ENCODE results near the gene ALDH6A1.
A peak's percentile ranks its signal among the peaks of the same experiment; 100 is the strongest.
"Not testable (repeated sequence)": the region's sequence is repeated elsewhere in the genome, so short reads cannot be mapped to it uniquely, and the experiment has no call there.

The ALDH6A1 gene

GRCh38 chr14:74084277-74085046 lies at the start of gene ALDH6A1, which contains the start of gene LIN52:
Gene ALDH6A1, minus strand, starts transcription at chr14:74084453. Its CDS starts 59 bp downstream, at chr14:74084394.
Gene LIN52, plus strand, starts transcription at chr14:74084956. Its CDS starts 19 bp downstream, at chr14:74084975.
- Histone ChIP-seq H3K9ac (ENCODE audit: low read depth, low read length) (peak within 1 kb of the TSS; percentile 90), H3K9me3 (ENCODE audit: control insufficient read depth, insufficient read depth, low read length) (no peaks in the 10 kb centered on the region), H3K4me1 (ENCODE audit: insufficient read depth, low read length) (0 out of 2 replicates have a peak, but pooled peaks cover 5% of the 10 kb centered on the region), H3K36me3 (ENCODE audit: insufficient read depth, low read length) (no peaks in the 10 kb centered on the region)

GRCh38 chr14:74127634-74128033 lies 43.4 kb upstream of the ALDH6A1 start:
- no peaks in the 10 kb centered on the region for H3K4me1 ChIP-seq (ENCODE audit: insufficient read depth, low read length)
- no peaks in the 10 kb centered on the region for H3K36me3 ChIP-seq (ENCODE audit: insufficient read depth, low read length)
- no peak overlapping the region for H3K9ac ChIP-seq (ENCODE audit: low read depth, low read length)
- no peaks in the 10 kb centered on the region for H3K9me3 ChIP-seq (ENCODE audit: control insufficient read depth, insufficient read depth, low read length)

DNA sequence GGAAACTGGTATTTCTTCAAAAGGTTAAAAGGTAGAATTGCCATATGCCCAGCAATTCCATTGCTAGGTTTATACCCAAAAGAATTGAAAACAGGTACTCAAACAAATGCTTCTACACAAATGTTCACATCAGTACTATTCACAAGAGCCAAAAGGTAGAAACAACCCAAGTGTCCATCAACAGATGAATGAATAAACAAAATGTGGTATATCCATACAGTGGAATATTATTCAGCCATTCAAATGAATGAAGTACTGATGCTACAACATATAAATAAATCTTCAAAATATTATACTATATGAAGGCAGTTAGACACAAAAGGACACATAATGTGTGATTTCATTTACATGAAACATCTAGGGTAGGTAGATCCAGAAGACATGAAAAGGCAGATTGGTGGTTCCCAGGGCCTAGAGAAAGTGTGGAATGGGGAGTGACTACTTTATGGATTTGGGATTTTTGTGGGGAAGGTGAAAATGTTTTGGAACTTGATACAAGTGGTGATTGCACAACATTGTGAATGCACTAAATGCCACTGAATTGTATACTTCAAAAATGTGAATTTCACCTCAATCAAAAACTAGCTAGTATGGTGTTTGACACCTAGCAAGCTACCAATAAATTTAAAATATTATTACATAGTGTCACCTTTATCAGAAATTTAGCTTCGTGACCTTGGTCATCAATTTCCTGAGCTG lies 42.2 kb upstream of the ALDH6A1 start:
- no peaks in the 10 kb centered on the region for H3K9me3 ChIP-seq (ENCODE audit: control insufficient read depth, insufficient read depth, low read length)
- H3K4me1 ChIP-seq (ENCODE audit: insufficient read depth, low read length), result no peaks in the 10 kb centered on the region
- H3K9ac ChIP-seq (ENCODE audit: low read depth, low read length), result no peak overlapping the region
- no peaks in the 10 kb centered on the region for H3K36me3 ChIP-seq (ENCODE audit: insufficient read depth, low read length)

GRCh38 chr14:74125487-74125886 lies 41.2 kb upstream of the ALDH6A1 start:
- H3K36me3 ChIP-seq (ENCODE audit: insufficient read depth, low read length); H3K9me3 ChIP-seq (ENCODE audit: control insufficient read depth, insufficient read depth, low read length); H3K4me1 ChIP-seq (ENCODE audit: insufficient read depth, low read length); H3K9ac ChIP-seq (ENCODE audit: low read depth, low read length): not testable (repeated sequence)

DNA sequence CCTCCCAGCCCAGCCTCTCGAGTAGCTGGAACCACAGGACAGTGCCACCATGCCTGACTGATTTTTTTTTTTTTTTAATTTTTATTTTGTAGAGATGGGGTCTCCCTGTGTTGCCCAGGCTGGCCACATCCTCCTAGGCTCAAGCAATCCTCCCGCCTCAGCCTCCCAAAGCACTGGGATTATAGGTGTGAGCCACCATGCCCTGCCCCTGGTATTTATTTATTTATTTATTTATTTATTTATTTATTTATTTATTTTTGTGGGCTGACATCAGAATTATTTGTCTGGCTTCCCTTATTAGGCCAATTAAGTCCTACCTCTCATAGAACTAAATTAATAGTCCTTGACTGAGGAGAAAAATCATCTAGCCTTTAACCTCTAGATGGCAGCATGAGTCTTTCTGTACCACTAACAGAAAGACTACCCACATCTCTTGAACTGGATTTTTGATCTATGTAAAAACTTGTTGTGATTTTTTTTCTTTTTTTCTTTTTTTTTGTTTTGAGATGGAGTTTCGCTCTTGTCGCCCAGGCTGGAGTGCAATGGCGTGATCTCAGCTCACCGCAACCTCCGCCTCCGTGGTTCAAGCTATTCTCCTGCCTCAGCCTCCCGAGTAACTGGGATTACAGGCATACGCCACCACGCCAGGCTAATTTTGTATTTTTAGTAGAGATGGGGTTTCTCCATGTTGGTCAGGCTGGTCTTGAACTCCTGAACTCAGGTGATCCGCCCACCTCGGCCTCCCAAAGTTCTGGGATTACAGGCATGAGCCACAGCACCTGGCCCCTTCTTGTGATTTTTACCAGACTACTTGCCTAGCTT lies 27.4 kb upstream of the ALDH6A1 start:
- H3K9ac ChIP-seq (ENCODE audit: low read depth, low read length); H3K4me1 ChIP-seq (ENCODE audit: insufficient read depth, low read length); H3K36me3 ChIP-seq (ENCODE audit: insufficient read depth, low read length); H3K9me3 ChIP-seq (ENCODE audit: control insufficient read depth, insufficient read depth, low read length): not testable (repeated sequence)

DNA sequence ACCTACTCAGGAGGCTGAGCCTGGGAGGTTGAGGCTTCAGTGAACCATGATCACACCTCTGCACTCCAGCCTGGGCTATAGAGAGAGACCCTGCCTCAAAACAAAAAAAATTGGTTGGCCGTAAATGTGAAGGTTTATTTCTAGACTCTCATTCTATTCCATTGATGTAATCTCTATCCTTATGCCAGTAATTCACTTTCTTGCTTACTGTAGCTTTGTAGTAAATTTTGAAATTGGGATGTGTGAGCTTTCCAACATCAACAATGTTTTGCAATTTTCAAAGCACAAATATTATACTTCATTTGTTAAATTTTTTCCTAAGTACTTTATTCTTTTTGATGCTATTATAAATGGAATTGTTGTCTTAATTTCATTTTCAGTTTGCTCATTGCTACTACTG lies 25.1 kb upstream of the ALDH6A1 start:
- H3K9ac ChIP-seq (ENCODE audit: low read depth, low read length), result no peak overlapping the region
- H3K9me3 ChIP-seq (ENCODE audit: control insufficient read depth, insufficient read depth, low read length), result no peaks in the 10 kb centered on the region
- no peaks in the 10 kb centered on the region for H3K4me1 ChIP-seq (ENCODE audit: insufficient read depth, low read length)
- H3K36me3 ChIP-seq (ENCODE audit: insufficient read depth, low read length), result no peaks in the 10 kb centered on the region

GRCh38 chr14:74105381-74105780 lies 21.1 kb upstream of the ALDH6A1 start:
- Histone ChIP-seq H3K9ac (ENCODE audit: low read depth, low read length) (no peak overlapping the region), H3K4me1 (ENCODE audit: insufficient read depth, low read length) (no peaks in the 10 kb centered on the region), H3K36me3 (ENCODE audit: insufficient read depth, low read length) (peaks cover 8% of the 10 kb centered on the region; the same call in 1 of the 2 replicates), H3K9me3 (ENCODE audit: control insufficient read depth, insufficient read depth, low read length) (no peaks in the 10 kb centered on the region)

DNA sequence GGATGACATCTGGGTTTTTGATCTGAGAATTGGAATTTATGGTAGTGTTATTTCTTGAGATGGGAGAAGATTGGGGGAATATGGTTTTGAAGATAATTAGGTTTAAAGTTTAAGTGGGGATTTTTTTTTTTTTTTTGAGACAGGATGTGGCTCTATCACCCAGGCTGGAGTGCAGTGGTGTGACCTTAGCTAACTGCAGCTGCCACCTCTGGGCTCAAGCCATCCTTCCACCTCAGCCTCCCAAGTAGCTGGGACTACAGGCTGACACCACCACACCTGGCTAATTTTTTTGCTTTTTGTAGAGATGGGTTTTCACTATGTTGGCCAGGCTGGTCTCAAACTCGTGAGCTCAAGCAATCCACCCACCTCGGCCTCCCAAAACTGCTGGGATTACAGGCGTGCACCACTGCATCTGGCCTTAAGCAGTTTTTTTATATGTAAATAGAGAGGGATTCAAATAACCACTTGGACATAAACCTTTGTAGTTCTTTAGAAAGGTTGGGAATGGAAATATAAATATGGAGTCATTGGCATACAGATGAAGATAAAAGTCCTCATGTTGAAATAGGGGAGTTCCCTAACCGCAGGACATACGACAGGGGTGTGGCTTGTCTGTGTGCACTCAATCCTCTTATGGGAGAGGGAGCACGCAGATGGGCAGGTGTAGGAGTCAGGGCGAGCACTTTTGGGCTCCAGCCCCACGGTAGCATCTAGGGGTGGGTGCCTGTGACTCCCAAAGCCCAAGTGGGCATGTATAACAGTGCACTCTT lies 5.2 kb upstream of the ALDH6A1 start:
- Histone ChIP-seq H3K36me3 (ENCODE audit: insufficient read depth, low read length) (no peaks in the 10 kb centered on the region), H3K9me3 (ENCODE audit: control insufficient read depth, insufficient read depth, low read length) (no peaks in the 10 kb centered on the region), H3K4me1 (ENCODE audit: insufficient read depth, low read length) (0 out of 2 replicates have a peak, but pooled peaks cover 5% of the 10 kb centered on the region), H3K9ac (ENCODE audit: low read depth, low read length) (no peak overlapping the region)

DNA sequence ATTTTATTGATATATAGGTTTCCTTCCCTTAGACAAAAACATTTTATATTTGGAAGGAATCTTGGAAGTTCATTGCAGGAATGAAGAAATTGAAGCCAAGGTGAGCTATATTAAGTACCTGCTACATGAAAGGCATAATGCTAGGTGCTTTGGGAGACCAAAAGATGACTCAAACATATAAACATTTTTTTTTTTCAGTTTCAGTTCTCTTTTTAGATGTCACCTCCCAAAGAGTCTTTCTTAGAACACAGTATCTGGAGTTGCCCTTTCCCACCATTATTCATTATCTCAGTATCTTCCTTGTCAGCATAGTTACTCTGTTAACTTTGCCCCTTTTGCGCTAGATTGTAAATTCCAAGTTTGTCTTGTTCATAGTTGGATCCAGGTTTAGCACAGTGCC lies 1.6 kb upstream of the ALDH6A1 start:
- no peaks in the 10 kb centered on the region for H3K36me3 ChIP-seq (ENCODE audit: insufficient read depth, low read length)
- no peaks in the 10 kb centered on the region for H3K9me3 ChIP-seq (ENCODE audit: control insufficient read depth, insufficient read depth, low read length)
- 0 out of 2 replicates have a peak, but pooled peaks cover 5% of the 10 kb centered on the region for H3K4me1 ChIP-seq (ENCODE audit: insufficient read depth, low read length)
- peak overlapping the region; percentile 90 for H3K9ac ChIP-seq (ENCODE audit: low read depth, low read length)

DNA sequence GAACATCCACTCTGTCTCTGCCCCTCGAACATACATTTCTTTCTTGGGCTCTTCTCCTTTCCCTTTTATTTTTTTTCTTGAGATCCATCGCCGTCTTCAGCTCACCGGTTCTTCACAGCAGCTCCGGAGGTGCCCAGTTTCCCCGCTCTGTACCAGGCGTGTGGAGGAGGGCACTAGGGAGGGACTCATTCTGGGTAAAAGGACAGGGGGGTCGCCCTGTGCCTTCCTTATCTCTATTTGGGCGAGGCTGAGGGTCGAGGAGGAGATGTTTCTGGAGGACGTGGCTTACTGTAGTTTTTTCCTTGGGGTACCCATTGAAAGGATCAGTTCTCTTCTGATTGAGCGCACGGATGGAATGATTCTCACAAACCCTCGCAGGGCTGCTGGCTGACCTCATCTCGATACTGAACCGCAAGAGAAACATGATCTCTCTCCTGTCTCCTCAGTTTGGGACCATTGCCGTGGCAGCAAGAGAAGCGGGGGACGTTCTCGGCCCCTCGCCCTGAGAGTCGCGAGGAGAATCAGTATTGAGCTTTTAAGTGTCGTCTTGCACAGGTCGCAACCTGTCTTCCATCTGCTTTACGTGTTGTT lies 889 bp upstream of the ALDH6A1 start:
- H3K9me3 ChIP-seq (ENCODE audit: control insufficient read depth, insufficient read depth, low read length), result no peaks in the 10 kb centered on the region
- no peaks in the 10 kb centered on the region for H3K36me3 ChIP-seq (ENCODE audit: insufficient read depth, low read length)
- H3K9ac ChIP-seq (ENCODE audit: low read depth, low read length), result peak overlapping the region; percentile 90
- 0 out of 2 replicates have a peak, but pooled peaks cover 5% of the 10 kb centered on the region for H3K4me1 ChIP-seq (ENCODE audit: insufficient read depth, low read length)

GRCh38 chr14:74083784-74084276 lies 423 bp downstream of the ALDH6A1 start:
- Histone ChIP-seq H3K9ac (ENCODE audit: low read depth, low read length) (peak overlapping the region; percentile 81), H3K36me3 (ENCODE audit: insufficient read depth, low read length) (no peaks in the 10 kb centered on the region), H3K9me3 (ENCODE audit: control insufficient read depth, insufficient read depth, low read length) (no peaks in the 10 kb centered on the region), H3K4me1 (ENCODE audit: insufficient read depth, low read length) (0 out of 2 replicates have a peak, but pooled peaks cover 5% of the 10 kb centered on the region)

DNA sequence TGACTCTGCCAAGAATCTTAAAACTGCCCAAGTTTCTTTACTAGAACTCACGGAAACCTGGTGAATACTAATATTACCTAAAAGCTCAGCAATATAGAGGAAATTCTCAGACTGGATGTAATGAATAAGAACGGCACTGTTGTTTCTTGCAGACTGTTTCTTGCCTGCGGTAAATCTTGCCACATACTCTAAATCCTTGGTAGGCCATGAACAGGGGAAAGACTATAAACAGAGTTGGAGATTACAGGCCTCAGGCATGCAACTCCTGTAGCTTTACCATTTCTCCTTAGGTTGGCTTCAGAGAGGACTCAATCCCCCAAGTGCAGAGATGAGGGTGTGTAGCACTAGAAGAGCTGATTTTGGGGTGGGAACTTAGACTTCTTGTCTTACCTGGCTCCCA lies 1.1 kb downstream of the ALDH6A1 start:
- Histone ChIP-seq H3K4me1 (ENCODE audit: insufficient read depth, low read length) (0 out of 2 replicates have a peak, but pooled peaks cover 5% of the 10 kb centered on the region), H3K9me3 (ENCODE audit: control insufficient read depth, insufficient read depth, low read length) (no peaks in the 10 kb centered on the region), H3K36me3 (ENCODE audit: insufficient read depth, low read length) (no peaks in the 10 kb centered on the region), H3K9ac (ENCODE audit: low read depth, low read length) (peak overlapping the region; percentile 81; the same call in 1 of the 2 replicates)

- H3K9ac ChIP-seq (ENCODE audit: low read depth, low read length), result no peak overlapping the region
- 0 out of 2 replicates have a peak, but pooled peaks cover 5% of the 10 kb centered on the region for H3K4me1 ChIP-seq (ENCODE audit: insufficient read depth, low read length)
- no peaks in the 10 kb centered on the region for H3K36me3 ChIP-seq (ENCODE audit: insufficient read depth, low read length)
- H3K9me3 ChIP-seq (ENCODE audit: control insufficient read depth, insufficient read depth, low read length), result no peaks in the 10 kb centered on the region
Observed at GRCh38 chr14:74081491-74081890, 2.8 kb downstream of the ALDH6A1 start.

Data from ES-I3 (cell line).